Measurements from ENCODE around the gene PLXNA4.
A peak's percentile ranks its signal among the peaks of the same experiment; 100 is the strongest.

The PLXNA4 gene

GRCh38 chr7:132243463-132243862, 332.8 kb downstream of the PLXNA4 start (continued):
- TF ChIP-seq ZNF18 (tag by site-specific recombination; IDR thresholded peaks at IDR 0.05), result no peak; the same call in 1 of the 2 replicates
- TF ChIP-seq ZNF174 (tag by site-specific recombination; IDR thresholded peaks at IDR 0.05), result no peak
- no peak for TF ChIP-seq ZNF175 (tag by site-specific recombination; IDR thresholded peaks at IDR 0.05)
- no peak for TF ChIP-seq ZNF350 (tag by site-specific recombination; IDR thresholded peaks at IDR 0.05)
- TF ChIP-seq ZNF239 (tag by site-specific recombination; IDR thresholded peaks at IDR 0.05), result no peak
- TF ChIP-seq, protein P1, sequence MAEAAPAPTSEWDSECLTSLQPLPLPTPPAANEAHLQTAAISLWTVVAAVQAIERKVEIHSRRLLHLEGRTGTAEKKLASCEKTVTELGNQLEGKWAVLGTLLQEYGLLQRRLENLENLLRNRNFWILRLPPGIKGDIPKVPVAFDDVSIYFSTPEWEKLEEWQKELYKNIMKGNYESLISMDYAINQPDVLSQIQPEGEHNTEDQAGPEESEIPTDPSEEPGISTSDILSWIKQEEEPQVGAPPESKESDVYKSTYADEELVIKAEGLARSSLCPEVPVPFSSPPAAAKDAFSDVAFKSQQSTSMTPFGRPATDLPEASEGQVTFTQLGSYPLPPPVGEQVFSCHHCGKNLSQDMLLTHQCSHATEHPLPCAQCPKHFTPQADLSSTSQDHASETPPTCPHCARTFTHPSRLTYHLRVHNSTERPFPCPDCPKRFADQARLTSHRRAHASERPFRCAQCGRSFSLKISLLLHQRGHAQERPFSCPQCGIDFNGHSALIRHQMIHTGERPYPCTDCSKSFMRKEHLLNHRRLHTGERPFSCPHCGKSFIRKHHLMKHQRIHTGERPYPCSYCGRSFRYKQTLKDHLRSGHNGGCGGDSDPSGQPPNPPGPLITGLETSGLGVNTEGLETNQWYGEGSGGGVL (tag by site-specific recombination; IDR thresholded peaks at IDR 0.05), result no peak
- no peak for TF ChIP-seq ZBTB8A (tag by site-specific recombination; IDR thresholded peaks at IDR 0.05)
- no peak for TF ChIP-seq ZNF404 (tag by site-specific recombination; IDR thresholded peaks at IDR 0.05)
- 0 out of 2 replicates have a peak, but pooled peaks have one; percentile 42 for TF ChIP-seq ZBTB44 (tag by site-specific recombination; IDR thresholded peaks at IDR 0.05)
- TF ChIP-seq ZFP41 (tag by site-specific recombination; IDR thresholded peaks at IDR 0.05; ENCODE audit: borderline replicate concordance), result no peak
- no peak; the same call in 1 of the 2 replicates for TF ChIP-seq ZNF600 (tag by site-specific recombination; IDR thresholded peaks at IDR 0.05)
- TF ChIP-seq ATF2 (tag by site-specific recombination; IDR thresholded peaks at IDR 0.05; ENCODE audit: low read depth), result 0 out of 2 replicates have a peak, but pooled peaks have one; percentile 29
- TF ChIP-seq IKZF3 (tag by site-specific recombination; IDR thresholded peaks at IDR 0.05), result peak; percentile 33; the same call in 1 of the 2 replicates
- TF ChIP-seq ZEB2 (tag by site-specific recombination; IDR thresholded peaks at IDR 0.05), result peak; percentile 65
- TF ChIP-seq ZBTB11 (tag by site-specific recombination; conservative IDR thresholded peaks at IDR 0.05; ENCODE audit: low read depth), result no peak
- no peak for TF ChIP-seq AEBP2 (tag by site-specific recombination; IDR thresholded peaks at IDR 0.05; ENCODE audit: borderline replicate concordance)

Measured in HEK293 (cell line).